Spleen (tissue), 11 donors: ENCODE measurements around the gene PITX1. TPM values are rescaled to one million over a fixed set of nuclear protein-coding genes. Genes with fewer than 3 reads are reported as not detected.
A peak's percentile ranks its signal among the peaks of the same experiment; 100 is the strongest.

ENCODE experiments used
- DNase-seq: peaks from one replicate; pipeline ENCODE4 v3.0.0-alpha.2; 2020
- H3K27ac ChIP-seq, 8 donors: fragments of 200-600 bp; sonication (generic) in 7 of 8; 1 replicate in 4 of 8; 2 replicates in 4 of 8; pipeline versions ENCODE4 v1.5.0 to v1.8.0; 2016 to 2021; ENCODE audit warnings: inconsistent platforms in 4 of 8, mild to moderate bottlenecking in 4 of 8, moderate library complexity in 1 of 8
- H3K27me3 ChIP-seq, 7 donors: fragments of 200-600 bp; sonication (generic) in 6 of 7; replicated peaks in 1 of 7; 1 replicate in 4 of 7; 2 replicates in 3 of 7; pipeline versions ENCODE4 v1.5.0 to v1.8.0; 2016 to 2021; ENCODE audit warnings: inconsistent platforms in 3 of 7, mild to moderate bottlenecking in 1 of 7
- H3K36me3 ChIP-seq, 6 donors: fragments of 200-600 bp; sonication (generic) in 5 of 6; 1 replicate in 4 of 6; 2 replicates in 2 of 6; pipeline versions ENCODE4 v1.5.0 to v1.8.0; 2016 to 2021; ENCODE audit warnings: inconsistent platforms in 2 of 6
- H3K4me1 ChIP-seq, 6 donors: fragments of 200-600 bp; sonication (generic) in 5 of 6; 1 replicate in 3 of 6; 2 replicates in 3 of 6; pipeline versions ENCODE4 v1.5.0 to v1.8.0; 2016 to 2021; ENCODE audit warnings: inconsistent platforms in 3 of 6
- H3K4me3 ChIP-seq, 8 donors: fragments of 200-600 bp; sonication (generic) in 7 of 8; 1 replicate in 4 of 8; 2 replicates in 4 of 8; pipeline versions ENCODE4 v1.5.0 to v1.8.0; 2016 to 2021; ENCODE audit warnings: inconsistent platforms in 4 of 8, mild to moderate bottlenecking in 4 of 8, moderate library complexity in 2 of 8
- H3K9me3 ChIP-seq, 8 donors: fragments of 200-600 bp; sonication (generic) in 7 of 8; 1 replicate in 4 of 8; 2 replicates in 4 of 8; pipeline versions ENCODE4 v1.5.0 to v1.8.0; 2016 to 2021; ENCODE audit warnings: inconsistent platforms in 4 of 8
- POLR2A ChIP-seq, 3 donors: fragments of 450-650 bp; IDR thresholded peaks; one replicate each; pipeline ENCODE4 v1.5.1; 2017; ENCODE audit warnings: antibody characterized with exemption in 3 of 3, mild to moderate bottlenecking in 1 of 3
- POLR2AphosphoS5 ChIP-seq, 3 donors: sonication (generic); formaldehyde crosslinking; IDR thresholded peaks; one replicate each; pipeline ENCODE4 v1.5.1; 2017; ENCODE audit warnings: antibody characterized with exemption in 3 of 3
- WGBS, 5 donors: extraction: QIAGEN DNeasy Blood & Tissue Kit in 3 of 5; methylation state at CpG; one replicate each; pipeline versions ENCODE4 v1.1.5 to v1.1.7; 2013 to 2018; 5-methylcytosine and 5-hydroxymethylcytosine counted together
- intact Hi-C: fragments of 100-400 bp; cut with DNase I; formaldehyde crosslinking; loops from one replicate; pipeline ENCODE4 v1.15.0; 2023; ENCODE audit warnings: low total_unique reads
- polyA plus RNA-seq, 3 donors: library from polyadenylated mRNA; stranded (reverse); fragments of 200-250 nt; gene quantifications; one replicate each; pipeline ENCODE4 v1.2.1, GENCODE V29; 2013
- total RNA-seq, 7 donors: library from RNA; depleted of rRNA in 3 of 7; stranded (reverse); fragments of >200 nt in 3 of 7; fragmentation: NEBNext Ultra II Directional in 4 of 7; extraction: Animal tissue kit (Norgen Biotek cat#: 25700) in 4 of 7; gene quantifications; one replicate each; pipeline versions ENCODE4 v1.1.0 to v1.2.1, GENCODE V29; 2016 to 2021
- TF ChIP-seq, protein P1 (sequence below), 11 experiments: fragments of 200-600 bp in 7 of 11; fragments of 450-650 bp in 4 of 11; sonication (generic) in 4 of 11; IDR thresholded peaks in 8 of 11; conservative IDR thresholded peaks in 3 of 11; 1 replicate in 7 of 11; 2 replicates in 4 of 11; pipeline versions ENCODE4 v1.4.0 to v1.8.0; 2016 to 2021; ENCODE audit warnings: antibody characterized with exemption in 11 of 11, inconsistent platforms in 4 of 11, mild to moderate bottlenecking in 1 of 11
- donor health status: healthy with polysubstance abuse.
- donor health status: DM: no; HTN: no; CAD: no; lungs with moderate emphysema.
- donor health status: DM: no; HTN: no; CAD: no.
- donor health status: Bipolar disorder and iron deficiency.
- donor health status: healthy.
- donor health status: DM: no; HTN: no; CAD: no.
- donor health status: DM: yes; HTN: yes; CAD: no.

Gene PITX1
- total and polyA plus RNA-seq, 10 donors, result 0.04 to 0.98 (median 0.24) TPM; not detected in 6

GRCh38 chr5:135065306-135066265 lies 31.6 kb upstream of the PITX1 start:
- Histone ChIP-seq H3K4me3 (no peak overlapping the region), H3K27ac (no peak overlapping the region), H3K9me3 (no peaks in the 10 kb centered on the region), H3K36me3 (no peaks in the 10 kb centered on the region), H3K27me3 (peaks cover 0 to 54% (median 0%) of the 10 kb centered on the region in 7 donors), H3K4me1 (no peaks in the 10 kb centered on the region)
- DNase-seq, result peak; percentile 66
- TF ChIP-seq POLR2AphosphoS5 (IDR thresholded peaks at IDR 0.05) (no peak), POLR2A (IDR thresholded peaks at IDR 0.05) (no peak)
- TF ChIP-seq, protein P1, sequence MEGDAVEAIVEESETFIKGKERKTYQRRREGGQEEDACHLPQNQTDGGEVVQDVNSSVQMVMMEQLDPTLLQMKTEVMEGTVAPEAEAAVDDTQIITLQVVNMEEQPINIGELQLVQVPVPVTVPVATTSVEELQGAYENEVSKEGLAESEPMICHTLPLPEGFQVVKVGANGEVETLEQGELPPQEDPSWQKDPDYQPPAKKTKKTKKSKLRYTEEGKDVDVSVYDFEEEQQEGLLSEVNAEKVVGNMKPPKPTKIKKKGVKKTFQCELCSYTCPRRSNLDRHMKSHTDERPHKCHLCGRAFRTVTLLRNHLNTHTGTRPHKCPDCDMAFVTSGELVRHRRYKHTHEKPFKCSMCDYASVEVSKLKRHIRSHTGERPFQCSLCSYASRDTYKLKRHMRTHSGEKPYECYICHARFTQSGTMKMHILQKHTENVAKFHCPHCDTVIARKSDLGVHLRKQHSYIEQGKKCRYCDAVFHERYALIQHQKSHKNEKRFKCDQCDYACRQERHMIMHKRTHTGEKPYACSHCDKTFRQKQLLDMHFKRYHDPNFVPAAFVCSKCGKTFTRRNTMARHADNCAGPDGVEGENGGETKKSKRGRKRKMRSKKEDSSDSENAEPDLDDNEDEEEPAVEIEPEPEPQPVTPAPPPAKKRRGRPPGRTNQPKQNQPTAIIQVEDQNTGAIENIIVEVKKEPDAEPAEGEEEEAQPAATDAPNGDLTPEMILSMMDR (IDR thresholded peaks at IDR 0.05 in 8 of 11, conservative IDR thresholded peaks at IDR 0.05 in 3 of 11), result no peak
- 77 to 85% (median 82%) methylated on average over 16 of the region's 16 CpGs for WGBS, 5 donors
- intact Hi-C loops, result no loop called here

- Histone ChIP-seq H3K27me3 (peaks cover 0 to 48% (median 0%) of the 10 kb centered on the region in 7 donors), H3K4me1 (no peaks in the 10 kb centered on the region), H3K27ac (no peak overlapping the region), H3K4me3 (no peak overlapping the region), H3K9me3 (no peaks in the 10 kb centered on the region), H3K36me3 (no peaks in the 10 kb centered on the region)
- intact Hi-C loops, result no loop called here
- 58 to 81% (median 77%) methylated on average over 1 to 4 of the region's 4 CpGs for WGBS, 5 donors
- DNase-seq, result peak; percentile 56
- TF ChIP-seq POLR2A (IDR thresholded peaks at IDR 0.05), result no peak
- TF ChIP-seq, protein P1 (IDR thresholded peaks at IDR 0.05 in 8 of 11, conservative IDR thresholded peaks at IDR 0.05 in 3 of 11), result no peak
- no peak for TF ChIP-seq POLR2AphosphoS5 (IDR thresholded peaks at IDR 0.05)
Measured at GRCh38 chr5:135064235-135064570, 30.2 kb upstream of the PITX1 start.

DNA sequence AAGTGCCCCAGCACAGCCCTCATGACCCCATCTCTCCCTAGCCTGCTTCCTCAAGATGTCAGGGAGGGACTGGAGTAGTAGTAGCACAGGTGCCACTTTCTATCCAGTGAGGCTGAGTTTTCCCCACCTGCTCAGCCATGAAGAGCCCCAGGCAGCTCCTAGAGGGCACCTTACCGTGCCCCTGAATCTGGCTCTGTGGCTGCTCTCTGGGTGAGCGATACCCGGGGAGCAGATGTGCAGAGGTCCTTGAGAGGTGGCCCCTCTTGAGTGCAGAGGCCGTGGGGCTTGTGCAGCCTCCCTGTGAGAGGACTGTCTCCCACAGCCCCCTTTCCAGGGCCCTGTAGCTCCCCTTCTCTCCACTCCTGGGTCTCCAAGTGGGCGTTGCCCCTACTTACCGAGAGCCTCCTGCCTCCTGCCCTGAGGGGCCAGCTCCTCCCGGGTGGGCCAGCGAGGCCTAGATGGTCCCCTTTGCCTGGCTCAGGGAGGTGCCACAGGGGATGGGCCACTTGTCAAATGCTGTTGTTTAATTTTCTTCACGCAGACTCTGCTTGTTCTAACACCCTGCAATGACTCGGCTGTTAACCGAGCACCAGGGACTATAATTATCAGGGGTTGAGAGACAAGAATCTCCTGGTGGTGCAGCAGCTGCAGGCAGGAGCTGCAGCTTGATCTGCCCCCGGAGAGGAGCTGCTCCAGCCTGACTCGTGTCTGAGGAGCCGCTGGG lies 29.6 kb upstream of the PITX1 start:
- DNase-seq, result peak; percentile 70
- WGBS, 5 donors, result 51 to 69% (median 59%) methylated on average over 11 to 14 of the region's 14 CpGs
- intact Hi-C loops, result no loop called here

More for the DNA sequence above, 29.6 kb upstream of the PITX1 start:
- Histone ChIP-seq H3K36me3 (no peaks in the 10 kb centered on the region), H3K4me1 (no peaks in the 10 kb centered on the region), H3K9me3 (no peaks in the 10 kb centered on the region), H3K4me3 (no peak overlapping the region), H3K27me3 (peaks cover 0 to 53% (median 0%) of the 10 kb centered on the region in 7 donors), H3K27ac (no peak overlapping the region)
- TF ChIP-seq, protein P1 (IDR thresholded peaks at IDR 0.05 in 8 of 11, conservative IDR thresholded peaks at IDR 0.05 in 3 of 11), result no peak
- TF ChIP-seq POLR2A (IDR thresholded peaks at IDR 0.05) (no peak), POLR2AphosphoS5 (IDR thresholded peaks at IDR 0.05) (no peak)
